HCT116 (cell line): ENCODE measurements around the gene SLC6A13. TPM values are rescaled to one million over a fixed set of nuclear protein-coding genes. Genes with fewer than 3 reads are reported as not detected.

ENCODE experiments used
- ATAC-seq: fragments of 200-7000 bp; cut with Tn5 transposase; 2 replicates; pipeline ENCODE4 v1.9.1; 2020; ENCODE audit warnings: mild to moderate bottlenecking, moderate library complexity
- BruUV-seq: library from RNA; stranded (reverse); fragments of 400-500 nt; replicated peaks from 2 replicates; lab custom pipeline; 2021; lab: Mats Ljungman, UMichigan
- CTCF ChIA-PET: fragments of 300-600 bp; sonication (Branson Sonifier 250); formaldehyde crosslinking; loops from one replicate; lab custom pipeline; 2021; ENCODE audit warnings: antibody characterized with exemption; lab: Charles Lee
- POLR2A ChIA-PET: fragments of 300-600, 350-600 bp; sonication (Branson Sonifier 250); formaldehyde crosslinking; loops from one replicate; lab custom pipeline; 2021; ENCODE audit warnings: antibody characterized with exemption; lab: Charles Lee
- RAD21 ChIA-PET, 2 experiments: fragments of 300-600 bp; sonication (Branson Sonifier 250); formaldehyde crosslinking; loops; one replicate each; lab custom pipeline; 2023; ENCODE audit warnings: low total read pairs in 2 of 2; ENCODE audit not compliant: uncharacterized antibody in 2 of 2, unreplicated experiment in 2 of 2, low non-redundant PET in 1 of 2; lab: Charles Lee
- DNase-seq: peaks from one replicate; pipeline ENCODE4 v3.0.0-alpha.2; 2010; ENCODE audit warnings: low read depth, low spot score
- H2AFZ ChIP-seq: fragments of 200-600 bp; shearing (Covaris generic), sonication (generic); 2 replicates; pipeline ENCODE4 v1.6.1; 2017; ENCODE audit warnings: low read depth, mixed run types, mixed read lengths, antibody characterized with exemption, low read length; ENCODE audit not compliant: poor library complexity, severe bottlenecking
- H3K27ac ChIP-seq: 2 replicates; pipeline ENCODE4 v1.5.1; 2012; ENCODE audit warnings: low read depth, low read length
- H3K27me3 ChIP-seq: fragments of 200-600 bp; sonication (generic); 2 replicates; pipeline ENCODE4 v1.6.1; 2016; ENCODE audit warnings: mixed run types, low read length, mixed read lengths; ENCODE audit not compliant: insufficient read depth
- H3K36me3 ChIP-seq, 2 experiments: fragments of 200-500 bp in 1 of 2; fragments of 200-600 bp in 1 of 2; sonication (Bioruptor generic) in 1 of 2; sonication (generic) in 1 of 2; 2 replicates each; pipeline versions ENCODE4 v1.5.1 to v1.6.1; 2014 to 2016; ENCODE audit warnings: low read length in 2 of 2, inconsistent platforms in 1 of 2, mixed read lengths in 1 of 2, mixed run types in 1 of 2; ENCODE audit not compliant: insufficient read depth in 2 of 2, control insufficient read depth in 1 of 2
- H3K4me1 ChIP-seq, 2 experiments: fragments of 200-600 bp in 1 of 2; sonication (generic) in 1 of 2; 2 replicates each; pipeline versions ENCODE4 v1.5.1 to v1.6.1; 2012 to 2017; ENCODE audit warnings: low read length in 2 of 2, inconsistent platforms in 1 of 2, mild to moderate bottlenecking in 1 of 2, mixed read lengths in 1 of 2, mixed run types in 1 of 2, moderate library complexity in 1 of 2; ENCODE audit not compliant: insufficient read depth in 2 of 2, control insufficient read depth in 1 of 2
- H3K4me2 ChIP-seq: fragments of 200-600 bp; sonication (generic); 2 replicates; pipeline ENCODE4 v1.6.1; 2017; ENCODE audit warnings: mixed run types, low read length, mixed read lengths
- H3K4me3 ChIP-seq, 2 experiments: fragments of 200-600 bp in 1 of 2; sonication (generic) in 1 of 2; replicated peaks in 1 of 2; 2 replicates each; pipeline ENCODE4 v1.5.1; 2011 to 2016; ENCODE audit warnings: low read length in 2 of 2, control low read depth in 1 of 2, low read depth in 1 of 2, mild to moderate bottlenecking in 1 of 2, mixed read lengths in 1 of 2, mixed run types in 1 of 2
- H3K79me2 ChIP-seq: fragments of 200-600 bp; sonication (generic); 2 replicates; pipeline ENCODE4 v1.6.1; 2017; ENCODE audit warnings: mild to moderate bottlenecking, mixed run types, low read length, moderate library complexity, mixed read lengths; ENCODE audit not compliant: insufficient read depth
- H3K9ac ChIP-seq: fragments of 200-600 bp; sonication (generic); 2 replicates; pipeline ENCODE4 v1.6.1; 2016; ENCODE audit warnings: low read length, mixed read lengths
- H3K9me2 ChIP-seq: fragments of 200-600 bp; sonication (generic), shearing (Covaris generic); 2 replicates; pipeline ENCODE4 v1.6.1; 2017; ENCODE audit warnings: mixed run types, mild to moderate bottlenecking, moderate library complexity; ENCODE audit not compliant: insufficient read depth
- H3K9me3 ChIP-seq, 2 experiments: fragments of 200-500 bp in 1 of 2; fragments of 200-600 bp in 1 of 2; sonication (Bioruptor generic) in 1 of 2; sonication (generic) in 1 of 2; 2 replicates each; pipeline ENCODE4 v1.6.1; 2014 to 2017; ENCODE audit warnings: low read length in 2 of 2, mixed read lengths in 2 of 2, inconsistent platforms in 1 of 2, low read depth in 1 of 2, mild to moderate bottlenecking in 1 of 2, mixed run types in 1 of 2, moderate library complexity in 1 of 2; ENCODE audit not compliant: control insufficient read depth in 1 of 2, insufficient read depth in 1 of 2
- H4K20me1 ChIP-seq: fragments of 200-600 bp; sonication (generic), shearing (Covaris generic); 2 replicates; pipeline ENCODE4 v1.6.1; 2017; ENCODE audit warnings: mixed run types, mild to moderate bottlenecking, moderate library complexity; ENCODE audit not compliant: insufficient read depth
- ATF3 ChIP-seq: IDR thresholded peaks from 2 replicates; pipeline ENCODE4 v1.6.1; 2012
- EGR1 ChIP-seq: IDR thresholded peaks from 2 replicates; pipeline ENCODE4 v1.6.1; 2012; ENCODE audit warnings: low read depth
- ELF1 ChIP-seq: IDR thresholded peaks from 2 replicates; pipeline ENCODE4 v1.6.1; 2012; ENCODE audit warnings: low read depth, borderline replicate concordance
- EZH2 ChIP-seq: fragments of 200-600 bp; sonication (generic); IDR thresholded peaks from 2 replicates; pipeline ENCODE4 v1.6.1; 2017; ENCODE audit warnings: antibody characterized with exemption, mixed run types
- EZH2phosphoT487 ChIP-seq: fragments of 200-600 bp; IDR thresholded peaks from 2 replicates; pipeline ENCODE4 v1.6.1; 2018; ENCODE audit warnings: antibody characterized with exemption, borderline replicate concordance
- FOSL1 ChIP-seq: IDR thresholded peaks from 2 replicates; pipeline ENCODE4 v1.6.1; 2012; ENCODE audit warnings: low read depth
- JUND ChIP-seq: IDR thresholded peaks from 2 replicates; pipeline ENCODE4 v1.6.1; 2012
- POLR2AphosphoS5 ChIP-seq: IDR thresholded peaks from 2 replicates; pipeline ENCODE4 v1.6.1; 2011; ENCODE audit warnings: mild to moderate bottlenecking, low read depth, low read length, moderate library complexity
- RAD21 ChIP-seq: IDR thresholded peaks from 2 replicates; pipeline ENCODE4 v1.6.1; 2012; ENCODE audit warnings: low read depth, mild to moderate bottlenecking
- REST ChIP-seq: IDR thresholded peaks from 2 replicates; pipeline ENCODE4 v1.6.1; 2012; ENCODE audit warnings: low read depth
- SRF ChIP-seq: IDR thresholded peaks from 2 replicates; pipeline ENCODE4 v1.6.1; 2012; ENCODE audit warnings: low read depth
- TCF7L2 ChIP-seq: IDR thresholded peaks from 2 replicates; pipeline ENCODE4 v1.7.0; 2011; ENCODE audit warnings: borderline replicate concordance, inconsistent platforms; ENCODE audit not compliant: insufficient read depth, insufficient read length; ENCODE audit errors: extremely low read depth
- YY1 ChIP-seq: IDR thresholded peaks from 2 replicates; pipeline ENCODE4 v1.6.1; 2011; ENCODE audit warnings: low read length, low read depth, moderate library complexity, mild to moderate bottlenecking; ENCODE audit not compliant: insufficient replicate concordance; ENCODE audit errors: extremely low read depth
- ZBTB33 ChIP-seq: IDR thresholded peaks from 2 replicates; pipeline ENCODE4 v1.6.1; 2011; ENCODE audit warnings: mild to moderate bottlenecking, low read length, moderate library complexity; ENCODE audit not compliant: insufficient replicate concordance; ENCODE audit errors: extremely low read depth
- intact Hi-C: fragments of 100-400 bp; cut with micrococcal nuclease; formaldehyde crosslinking; loops from 2 replicates; pipeline ENCODE4 v1.10.0; 2022
- total RNA-seq: library from RNA; stranded (reverse); gene quantifications from one replicate; pipeline ENCODE4 v1.2.1, GENCODE V29; 2021; ENCODE audit not compliant: unreplicated experiment

Gene SLC6A13
- total RNA-seq, 1 experiment from 2014 or later = 0.39 TPM

DNA sequence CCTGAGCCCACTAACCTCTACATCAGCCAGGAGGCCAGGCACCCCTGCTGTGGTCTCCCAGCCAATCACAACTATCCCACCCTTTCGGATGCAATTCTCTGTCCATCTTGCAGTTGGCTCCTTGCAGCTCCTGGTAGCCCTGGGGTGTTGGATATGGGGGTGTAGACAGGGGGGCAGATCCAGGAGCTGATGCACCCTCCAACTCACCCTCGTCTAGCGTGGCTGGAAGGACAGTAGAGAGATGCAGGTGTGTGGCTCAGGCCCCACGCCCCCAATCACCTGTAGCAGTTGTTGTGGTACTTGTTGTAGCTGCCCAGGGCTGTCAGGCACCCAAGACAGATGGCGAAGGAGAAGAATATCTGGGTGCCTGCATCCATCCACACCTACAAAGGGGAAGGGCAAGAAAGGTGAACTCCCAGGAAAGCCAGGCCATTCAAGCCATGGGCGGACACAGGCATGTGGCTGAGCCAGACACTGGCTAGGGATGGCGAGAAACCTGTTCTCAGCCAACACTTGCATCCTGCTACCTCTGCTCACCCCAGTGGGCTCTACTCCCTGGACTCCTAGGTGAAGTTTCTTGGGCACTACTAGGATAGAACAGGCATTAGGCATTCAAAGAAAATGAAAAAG, 35.2 kb downstream of the SLC6A13 start (continued):
- TF ChIP-seq ZBTB33 (no peak), POLR2AphosphoS5 (no peak), FOSL1 (no peak), EZH2phosphoT487 (no peak), EGR1 (no peak), ATF3 (no peak), REST (no peak)
- TF ChIP-seq, all 23 proteins: peak for 0

DNA sequence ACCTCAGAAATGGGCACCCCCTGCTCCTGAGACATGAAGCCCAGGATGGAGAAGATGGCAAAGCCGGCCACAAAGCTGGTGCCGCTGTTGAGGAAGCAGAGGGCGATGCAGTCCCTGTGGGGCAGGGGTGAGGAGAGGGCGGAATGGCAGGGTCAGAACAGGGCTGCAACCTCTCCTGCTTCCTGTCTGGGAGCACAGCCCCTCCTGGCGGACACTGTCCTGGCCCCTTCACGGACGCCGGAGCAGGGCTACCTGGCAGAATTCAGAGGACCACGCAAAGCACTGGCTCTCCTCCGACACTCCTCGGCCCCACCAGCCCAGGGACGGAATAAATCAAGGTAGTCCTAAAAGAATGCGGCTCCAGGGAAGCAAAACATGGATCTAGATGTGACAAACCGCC, 36.2 kb downstream of the SLC6A13 start:
- H3K4me1 ChIP-seq = no peaks in the 10 kb centered on the region
- H3K27me3 ChIP-seq = 0 out of 2 replicates have a peak, but pooled peaks cover 5% of the 10 kb centered on the region
- no peak overlapping the region for H3K4me3 ChIP-seq
- intact Hi-C loops = no loop called here
- ATAC-seq (no peak), DNase-seq (no peak)
- no peak overlapping the region for H3K27ac ChIP-seq
- ChIA-PET RAD21 (no interaction called here), POLR2A (no interaction called here), CTCF (no interaction called here)
- H3K36me3 ChIP-seq = no peaks in the 10 kb centered on the region
- no peaks in the 10 kb centered on the region for H3K9me2 ChIP-seq
- no peak overlapping the region for H3K9ac ChIP-seq
- no peak overlapping the region for H3K4me2 ChIP-seq
- H2AFZ ChIP-seq = no peak overlapping the region
- no peaks in the 10 kb centered on the region for H3K9me3 ChIP-seq
- no peaks in the 10 kb centered on the region for H3K79me2 ChIP-seq
- no peaks in the 10 kb centered on the region for H4K20me1 ChIP-seq
- BruUV-seq = no TSS peak
- no peak for TF ChIP-seq ATF3
- no peak for TF ChIP-seq JUND
- no peak for TF ChIP-seq EZH2phosphoT487
- no peak for TF ChIP-seq ZBTB33
- TF ChIP-seq EZH2 = no peak
- no peak for TF ChIP-seq RAD21
- TF ChIP-seq TCF7L2 = no peak
- TF ChIP-seq SRF = no peak
- TF ChIP-seq YY1 = no peak
- TF ChIP-seq FOSL1 = no peak
- TF ChIP-seq ELF1 = no peak
